ENCODE results near the gene OTULIN.
A peak's percentile ranks its signal among the peaks of the same experiment; 100 is the strongest.

Gene OTULIN

DNA sequence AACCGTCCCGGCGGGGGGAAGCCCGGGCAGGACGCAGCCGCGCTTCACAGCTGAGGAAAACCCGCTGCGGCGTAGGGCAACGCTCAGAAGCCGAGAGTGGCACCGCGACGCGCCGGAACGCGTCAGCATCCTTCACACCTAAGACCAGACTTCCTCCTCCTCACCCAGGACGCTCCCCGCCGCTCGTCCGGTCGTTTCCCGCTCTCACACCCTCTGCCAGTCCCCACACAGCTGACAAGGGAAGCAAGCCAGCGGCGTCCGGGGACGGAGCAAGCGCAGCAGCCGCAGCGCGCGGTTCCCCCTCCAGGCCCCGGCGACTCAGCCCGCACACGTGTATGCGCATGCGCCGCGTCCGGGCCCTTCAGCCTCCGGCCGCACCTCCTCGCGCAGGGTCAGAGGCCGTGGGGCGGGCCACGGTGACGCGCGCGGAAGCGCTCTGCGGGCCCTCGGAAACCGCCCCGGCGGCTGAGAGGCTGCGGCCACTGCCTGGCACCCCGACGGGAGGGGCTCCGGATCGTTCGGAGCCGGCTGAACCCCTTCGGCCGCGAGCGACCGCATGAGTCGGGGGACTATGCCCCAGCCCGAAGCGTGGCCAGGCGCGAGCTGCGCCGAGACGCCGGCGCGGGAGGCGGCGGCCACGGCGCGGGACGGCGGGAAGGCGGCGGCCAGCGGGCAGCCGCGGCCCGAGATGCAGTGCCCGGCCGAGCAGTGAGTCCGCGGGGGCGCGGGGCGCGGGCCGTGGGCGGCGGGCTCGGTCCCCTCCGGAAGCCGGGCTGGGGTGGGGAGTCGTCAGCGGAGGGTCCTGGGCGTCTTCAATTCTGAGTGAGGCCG is at the start of gene OTULIN:
TSS of gene OTULIN (plus strand) at position 449 of the 831 bp plus-strand sequence. CDS start at position 557, 108 bp downstream.
- peak; percentile 73 to 91 for DNase-seq

DNA sequence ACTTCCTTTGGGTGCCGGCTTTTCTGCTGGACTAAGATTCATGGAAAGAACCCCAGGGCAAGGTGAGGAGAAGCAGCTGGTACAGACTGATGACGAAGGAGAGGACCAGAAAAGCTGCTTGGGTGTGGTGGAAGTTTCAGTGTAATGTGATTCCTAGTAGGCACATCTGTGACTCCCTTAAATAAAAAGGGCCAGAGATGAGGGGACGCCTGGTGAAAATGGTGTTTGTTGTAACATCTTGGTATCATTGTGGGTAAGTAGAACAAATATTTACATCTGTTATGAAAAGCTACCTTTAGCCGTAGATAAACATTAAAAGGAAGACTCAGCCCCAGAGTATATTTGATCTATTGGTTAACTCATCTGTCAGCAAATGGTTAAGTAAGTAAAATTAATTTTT is 49.2 kb upstream of the OTULIN start:
- no peak for DNase-seq

DNA sequence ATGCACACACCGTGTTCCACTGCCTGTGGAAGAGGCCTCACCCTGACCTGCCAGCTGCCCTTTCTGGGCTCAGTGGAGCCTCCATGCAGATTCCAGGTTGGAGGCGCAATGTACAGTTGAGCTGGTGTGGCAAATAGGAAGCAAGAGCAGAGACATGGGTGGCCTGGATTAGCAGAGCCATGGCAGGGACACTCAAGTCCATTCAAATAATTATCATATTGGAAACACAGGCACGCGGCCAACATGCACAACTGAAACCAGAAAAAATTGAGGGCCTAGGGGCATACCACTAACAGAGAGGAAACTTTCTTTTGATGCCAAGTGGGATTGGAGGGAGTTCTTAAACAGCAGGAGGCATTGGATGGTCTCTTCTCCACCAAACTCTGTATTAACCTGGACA is 47.1 kb upstream of the OTULIN start:
- DNase-seq: no peak

DNA sequence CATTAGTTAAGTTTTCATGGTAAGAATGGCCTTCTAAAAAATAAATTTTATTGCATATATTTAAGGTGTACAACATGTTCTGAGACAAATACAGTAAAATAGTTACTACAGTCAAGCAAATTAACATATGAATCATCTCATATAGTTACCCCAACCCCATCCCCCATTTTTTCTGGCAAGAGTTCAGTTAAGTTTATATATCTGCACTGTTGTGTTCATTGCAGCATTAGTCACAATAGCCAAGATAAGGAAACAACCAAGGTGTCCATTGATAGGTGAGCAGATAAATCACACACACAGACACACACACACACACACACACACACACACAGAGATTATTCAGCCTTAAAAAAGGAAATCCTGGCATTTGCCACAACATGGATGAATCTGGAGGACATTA is 37.2 kb upstream of the OTULIN start:
- DNase-seq: no peak

DNA sequence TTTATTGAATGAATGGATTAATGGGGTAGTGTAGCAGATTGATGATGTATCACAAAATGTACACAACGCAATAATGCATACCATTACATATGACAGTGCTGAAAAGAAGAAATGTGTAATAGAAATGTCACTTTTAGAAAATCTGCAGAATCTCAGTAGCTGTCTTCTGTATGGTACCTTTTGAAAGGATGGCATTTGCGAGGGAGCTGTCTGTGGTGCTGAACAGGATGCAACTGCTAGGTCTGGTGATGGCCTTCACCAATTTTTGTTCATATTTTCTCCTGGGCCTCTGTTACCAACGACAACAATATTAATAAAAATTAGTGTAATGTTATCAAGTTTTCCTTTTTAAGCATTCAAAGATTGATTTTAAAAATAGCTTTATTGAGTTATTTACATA is 36.2 kb upstream of the OTULIN start:
- DNase-seq: no peak

DNA sequence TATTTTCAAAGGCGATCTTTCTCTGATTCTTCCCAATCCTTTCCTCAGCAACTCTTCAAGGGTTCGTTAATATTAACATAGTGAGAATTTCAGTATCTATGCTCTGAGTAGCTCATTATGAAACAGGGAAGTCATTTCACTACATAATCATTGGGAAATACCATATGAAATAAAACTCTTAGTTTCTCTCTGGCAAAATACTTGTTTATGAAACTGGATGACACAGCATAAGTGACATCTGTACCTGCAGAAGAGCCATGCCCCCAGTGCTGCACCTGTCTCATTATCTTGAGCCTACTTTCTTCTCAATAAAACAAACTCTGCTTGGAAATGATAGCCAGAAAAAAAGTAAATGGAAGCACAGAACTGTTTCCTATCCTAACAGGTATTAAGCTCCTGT is 33.8 kb upstream of the OTULIN start:
- no peak for DNase-seq

DNA sequence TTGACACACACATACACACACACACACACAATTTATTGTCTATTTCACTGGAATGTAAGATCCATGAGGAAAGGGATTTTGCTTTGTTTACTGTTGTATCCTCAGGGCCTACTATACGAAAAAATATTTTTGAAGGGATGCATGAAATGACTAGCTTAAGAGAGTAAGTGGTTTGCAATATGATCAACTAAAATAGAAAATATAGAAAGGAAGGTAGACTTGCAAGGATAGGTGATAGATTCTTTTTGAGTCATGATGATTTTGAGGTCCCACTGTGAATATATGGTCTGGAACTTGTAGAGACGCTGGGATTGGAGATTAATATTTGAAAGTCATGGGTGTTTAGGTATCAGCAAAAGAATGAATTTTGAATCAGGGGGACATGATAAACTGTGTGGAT is 28.9 kb upstream of the OTULIN start:
- no peak for DNase-seq

DNA sequence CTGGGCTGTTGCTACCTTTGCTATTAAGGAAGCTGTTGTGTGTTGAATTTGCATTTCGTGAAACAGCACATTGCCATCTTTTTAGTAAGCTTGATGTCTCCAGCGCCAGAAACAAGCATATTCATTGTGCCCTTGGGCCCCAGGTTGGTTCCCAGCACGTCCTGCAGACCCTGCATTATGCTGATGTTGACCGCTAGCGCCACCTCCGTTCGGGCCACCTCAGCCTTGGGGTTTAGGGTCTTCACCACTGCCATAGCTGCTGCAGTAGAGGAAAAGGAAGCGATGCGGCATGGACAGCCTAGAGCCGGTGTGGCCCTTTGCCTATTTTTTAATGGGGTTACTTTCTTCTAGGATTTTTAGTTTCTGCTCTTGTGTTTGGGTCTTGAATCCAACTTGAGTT is 23.8 kb upstream of the OTULIN start:
- DNase-seq: no peak

DNA sequence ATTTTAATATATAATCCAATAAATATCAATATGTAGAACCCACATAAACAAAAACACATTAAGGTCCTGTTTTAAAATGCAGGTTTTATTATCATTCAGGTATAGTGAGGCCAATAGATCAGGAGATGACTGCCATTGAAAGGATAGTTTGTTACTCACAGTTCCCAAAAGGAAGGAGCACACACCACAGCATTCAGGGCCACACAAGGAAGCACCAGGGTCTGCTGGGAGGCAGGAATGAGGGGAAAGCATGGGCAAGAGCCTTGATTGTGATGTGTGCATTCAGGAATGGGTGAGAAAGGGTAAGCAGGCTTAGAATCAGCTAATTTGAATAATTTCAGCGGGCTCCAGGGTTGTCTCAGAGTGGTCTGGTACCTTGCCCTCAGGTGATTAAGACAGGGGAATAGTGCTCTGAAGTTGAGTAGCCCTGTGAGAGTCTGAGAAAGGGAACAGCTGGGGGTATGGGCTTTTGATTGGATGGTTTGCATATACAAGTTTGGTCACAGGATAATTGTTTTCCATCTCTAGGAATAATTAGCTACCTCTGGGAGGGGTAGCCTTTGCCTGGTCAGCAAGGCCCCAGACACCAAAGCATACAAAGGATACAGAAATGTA is 19.8 kb upstream of the OTULIN start:
- DNase-seq: no peak

DNA sequence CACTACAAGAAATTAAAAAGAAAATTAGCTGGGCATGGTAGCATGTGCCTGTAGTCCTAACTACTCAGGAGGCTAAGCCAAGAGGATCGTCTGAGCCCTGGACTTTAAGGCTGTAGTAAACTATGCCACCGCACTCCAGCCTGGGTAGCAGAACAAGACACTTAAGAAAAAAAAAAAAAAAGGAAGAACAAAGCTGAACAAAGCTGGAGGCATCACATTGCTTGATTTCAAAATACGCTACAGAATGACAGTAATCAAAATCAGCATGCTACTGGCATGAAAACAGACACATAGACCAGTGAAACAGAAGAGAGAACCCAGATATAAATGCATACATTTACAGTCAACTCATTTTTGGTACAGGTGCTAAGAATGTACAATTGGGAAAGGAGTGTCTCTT is 14.5 kb upstream of the OTULIN start:
- no peak for DNase-seq

DNA sequence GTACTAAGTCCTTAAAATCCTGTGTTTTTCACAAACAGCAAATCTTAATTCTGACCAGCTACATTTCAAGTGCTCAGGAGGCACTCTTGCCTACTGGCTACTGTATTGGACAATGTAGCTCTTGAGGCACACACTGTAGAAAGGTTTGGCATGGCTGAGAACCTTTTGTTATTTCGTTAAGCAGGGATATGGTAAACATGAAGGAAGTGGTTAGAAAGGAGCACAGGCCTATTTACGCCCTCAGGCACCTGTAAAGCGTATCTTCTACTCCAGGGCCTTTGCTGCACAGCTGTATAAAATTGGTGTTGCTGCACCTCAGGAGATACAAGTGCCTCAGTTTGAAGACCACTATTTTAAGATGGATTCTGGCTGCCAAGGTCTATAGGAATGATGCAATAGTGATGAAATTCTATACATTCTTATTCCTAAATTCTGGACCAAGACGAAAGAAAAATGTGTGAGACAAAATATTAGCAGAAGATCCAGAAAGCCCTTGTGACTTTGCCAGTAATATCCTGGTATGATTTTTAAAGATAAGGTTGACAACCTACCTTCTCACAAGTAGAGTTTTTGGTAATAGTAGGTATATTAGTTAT is 9.3 kb upstream of the OTULIN start:
- no peak for DNase-seq

DNA sequence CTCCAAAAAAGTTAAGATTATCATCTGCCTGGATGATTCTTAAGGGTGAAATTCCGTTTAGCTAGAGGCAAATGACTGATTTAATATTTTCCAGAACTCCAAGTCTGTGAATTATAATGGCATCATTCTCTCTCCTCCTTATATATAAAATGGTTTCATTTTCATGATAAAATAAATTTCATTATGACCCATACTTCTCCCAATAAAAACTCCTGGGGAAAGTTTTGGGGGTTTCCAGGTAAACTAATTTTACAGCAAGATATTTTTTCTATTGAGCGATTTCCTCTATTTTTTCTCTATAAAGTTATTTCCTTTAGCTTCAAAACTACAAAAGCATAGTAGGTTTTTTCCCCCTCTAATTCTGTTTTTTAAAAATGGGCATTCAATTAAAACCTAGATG is 7.6 kb upstream of the OTULIN start:
- no peak for DNase-seq

DNA sequence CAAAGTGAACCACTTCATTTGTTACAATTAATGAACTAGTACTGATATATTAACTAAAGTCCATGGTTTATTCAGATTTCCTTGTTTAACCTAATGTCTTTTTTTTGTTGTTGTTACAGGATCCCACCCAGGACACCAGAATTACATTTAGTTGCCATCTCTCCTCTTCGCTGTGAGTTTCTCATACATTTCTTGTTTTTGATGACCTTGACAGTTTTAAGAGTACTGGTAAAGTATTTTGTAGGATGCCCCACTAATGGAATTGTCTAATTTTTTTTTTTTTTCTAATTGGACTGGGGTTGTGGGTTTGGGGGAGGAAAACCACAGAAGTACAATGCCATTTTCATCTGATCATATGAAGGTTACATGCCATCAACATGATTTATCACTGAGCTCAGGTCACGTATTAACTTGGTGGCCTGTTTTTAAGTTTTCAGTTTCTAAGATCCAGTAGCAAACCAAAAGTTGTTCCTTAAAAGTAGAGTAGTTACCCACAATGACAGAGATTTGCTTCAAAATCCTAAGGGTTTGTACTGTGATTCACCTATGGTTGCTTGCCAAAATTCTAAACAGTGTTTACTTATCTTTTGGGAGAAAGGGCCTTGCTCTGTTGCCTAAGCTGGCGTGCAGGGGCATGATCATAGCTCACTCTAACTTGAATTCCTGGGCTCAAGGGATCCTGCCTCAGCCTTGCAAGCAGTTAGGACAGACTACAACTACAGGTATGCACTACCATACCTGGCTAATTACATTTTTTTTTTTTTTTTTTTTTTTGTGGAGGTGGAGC is 4.5 kb upstream of the OTULIN start:
- no peak for DNase-seq

DNA sequence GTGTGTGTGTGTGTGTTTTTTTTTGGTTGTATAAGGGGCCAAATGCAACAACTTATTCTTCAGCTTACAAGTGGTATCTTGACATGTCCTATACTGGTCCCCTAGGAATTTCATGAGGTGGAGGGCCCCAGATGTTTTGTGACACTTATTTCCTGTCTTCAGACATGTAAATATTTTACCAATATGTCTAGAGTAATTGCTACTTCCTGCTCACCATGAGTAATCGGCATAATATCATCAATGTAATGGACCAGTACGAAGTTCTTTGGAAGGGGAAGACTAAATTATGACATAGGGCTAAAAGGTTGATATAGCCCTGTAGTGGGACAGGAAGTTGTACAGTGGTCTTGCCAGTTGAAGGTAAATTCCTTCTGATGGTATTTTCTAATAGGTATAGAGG is 3.7 kb upstream of the OTULIN start:
- DNase-seq: no peak

DNA sequence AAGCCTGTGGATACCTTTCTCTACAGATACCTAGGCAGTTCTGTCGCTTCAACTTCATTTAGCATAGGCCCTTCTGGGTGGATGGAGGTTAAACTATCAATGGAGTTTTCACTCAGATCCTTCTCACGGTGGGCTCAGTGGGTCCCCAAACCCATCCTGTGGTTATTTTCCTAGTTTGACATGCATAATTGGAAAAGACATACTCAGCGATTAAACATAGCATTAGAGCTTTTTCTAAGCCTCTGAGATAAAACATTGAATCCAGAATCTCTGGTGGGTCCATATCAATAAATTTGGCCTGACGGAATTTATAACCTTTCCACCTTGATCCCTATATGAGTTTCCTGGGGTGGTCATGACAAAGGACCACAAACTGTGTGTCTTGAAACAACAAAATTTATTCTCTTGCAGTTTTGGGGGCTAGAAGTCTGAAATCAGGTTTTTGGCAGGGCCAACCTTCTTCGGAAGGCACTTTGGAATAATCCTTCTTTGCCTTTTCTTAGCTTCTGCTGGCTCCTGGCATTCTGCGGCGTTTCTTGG is 1.7 kb upstream of the OTULIN start:
- DNase-seq: no peak

DNA sequence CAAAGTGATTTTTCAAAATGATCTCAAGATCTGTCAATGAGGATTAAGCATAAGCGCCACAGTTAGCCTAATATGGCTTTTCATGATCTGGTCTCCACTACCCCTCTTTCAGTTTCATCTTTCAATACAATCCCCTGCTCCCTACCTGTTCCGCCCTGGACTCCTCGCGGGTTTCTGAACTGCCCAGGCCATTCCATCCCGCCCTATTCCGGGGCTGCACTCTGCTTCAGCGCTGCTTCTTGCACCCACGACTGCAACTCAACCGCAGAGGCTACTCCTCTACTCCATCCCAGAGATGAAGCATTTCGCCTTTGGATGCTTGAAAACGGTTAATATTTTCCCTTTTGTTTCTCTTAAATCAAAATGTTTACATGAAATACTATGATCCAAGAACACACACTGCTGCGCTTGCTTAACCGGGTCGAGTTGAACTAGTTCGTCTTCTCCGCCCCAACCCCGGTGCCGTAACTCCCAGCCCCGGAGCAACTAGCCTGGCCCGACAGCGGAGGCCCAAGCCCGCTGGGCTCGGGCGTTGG is 716 bp upstream of the OTULIN start:
- peak in 1 of 2 experiments; percentile 66 for DNase-seq

DNA sequence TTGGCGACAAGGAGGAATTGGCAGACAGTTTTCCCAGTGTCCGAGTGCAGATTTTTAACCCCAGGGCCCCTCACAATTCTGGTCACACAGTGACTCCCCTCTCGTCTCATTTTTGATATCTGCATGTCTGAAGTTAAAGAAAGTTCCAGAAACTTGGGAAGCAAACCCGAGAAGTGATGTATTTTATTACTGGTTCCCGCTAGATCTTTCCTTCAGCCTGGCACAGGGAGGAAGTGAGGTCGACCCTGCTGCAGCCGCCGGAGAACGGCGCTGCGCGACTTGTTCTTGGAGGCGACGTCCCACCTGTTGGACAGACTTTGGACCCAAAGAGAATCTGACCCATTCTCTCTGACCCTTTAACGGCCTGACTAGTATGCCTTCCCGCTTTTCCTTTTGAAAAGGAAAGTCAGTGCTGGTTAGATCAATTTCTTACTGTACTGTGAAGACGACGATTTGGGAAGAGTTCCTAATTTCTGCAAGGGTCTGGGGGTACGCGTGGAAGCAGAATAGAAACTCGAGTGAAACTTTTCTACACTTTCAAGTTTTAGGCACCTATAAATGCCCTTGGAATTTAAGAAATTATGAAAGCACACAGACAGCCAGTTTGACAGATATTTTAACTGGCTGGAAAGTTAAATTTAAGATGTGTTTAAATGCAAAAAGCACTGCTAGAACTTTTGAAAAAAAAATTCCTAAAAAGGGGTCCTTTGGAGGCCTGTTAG is 744 bp downstream of the OTULIN start:
- DNase-seq: peak in 1 of 2 experiments; percentile 50

DNA sequence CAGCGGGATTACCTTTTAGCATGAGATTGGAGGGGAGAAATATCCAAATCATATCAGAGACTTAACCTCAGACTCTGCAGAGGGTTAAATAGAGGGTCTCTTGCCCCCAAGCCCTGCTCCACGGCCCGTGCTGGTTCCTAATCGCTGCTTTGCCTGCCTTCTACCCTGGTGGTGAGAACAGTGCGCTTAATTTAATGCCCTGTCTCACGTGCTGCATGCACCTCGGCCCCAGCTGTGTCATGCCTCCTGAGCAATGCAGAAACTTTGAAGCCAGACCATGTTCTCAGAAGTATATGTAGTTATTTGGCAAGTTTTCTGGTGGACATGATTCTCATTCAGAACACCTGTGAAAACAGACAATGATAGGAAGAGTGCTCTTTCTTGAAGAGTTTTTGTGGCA is 1.4 kb downstream of the OTULIN start:
- DNase-seq: no peak

DNA sequence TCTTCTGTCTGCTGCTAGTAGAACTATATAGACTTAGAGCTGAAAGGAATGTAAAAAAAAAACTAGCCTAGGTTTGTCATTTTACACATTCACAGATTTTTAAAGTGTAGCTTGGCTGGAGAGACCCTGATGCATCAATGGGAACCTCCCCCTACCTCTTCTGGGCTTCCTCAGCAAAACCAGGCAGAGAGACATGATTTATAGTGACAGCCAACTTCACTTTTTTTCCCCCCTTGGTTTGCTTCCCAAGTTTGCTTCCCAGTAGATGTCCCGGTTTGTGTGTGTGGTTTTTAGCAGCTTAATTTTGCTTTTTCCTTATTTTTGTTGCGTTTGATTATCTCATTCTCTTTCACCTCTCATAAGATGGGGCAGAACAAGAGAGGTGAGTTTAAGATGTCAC is 1.8 kb downstream of the OTULIN start:
- no peak for DNase-seq

DNA sequence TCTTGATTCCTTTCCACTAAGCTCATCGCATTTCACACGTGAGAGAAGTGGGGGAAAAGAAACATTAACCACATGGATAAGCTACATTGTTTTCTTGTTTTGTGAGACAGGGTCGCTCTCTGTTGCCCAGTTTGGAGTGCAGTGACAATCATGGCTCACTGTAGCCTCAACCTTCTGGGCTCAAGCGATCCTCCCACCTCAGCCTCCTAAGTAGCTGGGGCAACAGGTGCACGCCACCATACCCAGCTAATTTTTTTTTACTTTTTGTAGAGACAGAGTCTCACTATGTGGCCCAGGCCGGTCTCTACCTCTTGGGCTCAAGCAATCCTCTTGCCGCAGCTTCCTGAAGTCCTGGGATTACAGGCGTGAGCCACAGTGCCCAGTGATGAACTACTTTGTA is 2.8 kb downstream of the OTULIN start:
- DNase-seq: no peak

DNA sequence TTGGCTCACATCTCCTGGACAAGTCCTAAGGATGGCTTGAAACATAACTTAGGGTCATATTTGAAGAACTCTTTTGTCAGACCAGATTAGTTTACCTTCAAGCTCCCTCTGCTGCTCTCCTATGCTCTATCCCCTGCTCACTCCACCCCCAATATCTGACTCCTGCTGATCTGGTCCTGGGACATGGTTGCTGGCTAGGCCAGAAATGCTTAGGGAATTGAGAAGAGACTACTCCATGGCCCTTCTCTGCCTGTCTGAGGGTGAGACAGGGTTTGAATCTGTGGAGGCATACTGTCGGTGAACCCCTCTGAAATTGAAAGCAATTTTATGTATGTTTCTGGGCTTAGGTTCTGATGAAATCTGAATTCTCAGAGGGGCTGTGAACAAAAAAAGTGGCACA is 3.3 kb downstream of the OTULIN start:
- no peak for DNase-seq

DNA sequence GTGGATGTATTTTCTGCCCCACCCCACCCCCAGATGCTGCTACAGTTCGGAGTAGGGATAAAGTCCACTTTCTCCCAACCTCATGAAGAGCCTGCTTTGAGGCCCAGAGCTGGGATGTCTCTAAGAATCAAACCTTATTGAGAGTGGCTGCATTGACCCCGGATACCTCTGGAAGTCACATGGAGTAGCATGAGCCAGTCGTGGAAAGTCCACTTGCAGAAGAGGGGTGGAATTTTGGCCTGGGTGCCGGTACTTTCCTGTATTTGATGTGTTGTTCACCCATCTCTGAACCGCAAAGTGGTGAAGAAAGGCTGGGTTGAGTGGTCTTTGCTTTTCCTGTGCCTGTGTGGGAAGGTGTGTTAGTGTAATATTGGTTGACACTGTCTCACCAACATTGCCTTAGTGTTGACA is 3.7 kb downstream of the OTULIN start:
- no peak for DNase-seq
